GM19240 (cell line): ENCODE results near the gene FOXRED2.
"Not testable (repeated sequence)": the region's sequence is repeated elsewhere in the genome, so short reads cannot be mapped to it uniquely, and the experiment has no call there.

Experiments used
- DNase-seq: peaks from one replicate; pipeline ENCODE4 v3.0.0; 2011; ENCODE audit warnings: low spot score; ENCODE audit not compliant: insufficient read length

Gene FOXRED2

DNA sequence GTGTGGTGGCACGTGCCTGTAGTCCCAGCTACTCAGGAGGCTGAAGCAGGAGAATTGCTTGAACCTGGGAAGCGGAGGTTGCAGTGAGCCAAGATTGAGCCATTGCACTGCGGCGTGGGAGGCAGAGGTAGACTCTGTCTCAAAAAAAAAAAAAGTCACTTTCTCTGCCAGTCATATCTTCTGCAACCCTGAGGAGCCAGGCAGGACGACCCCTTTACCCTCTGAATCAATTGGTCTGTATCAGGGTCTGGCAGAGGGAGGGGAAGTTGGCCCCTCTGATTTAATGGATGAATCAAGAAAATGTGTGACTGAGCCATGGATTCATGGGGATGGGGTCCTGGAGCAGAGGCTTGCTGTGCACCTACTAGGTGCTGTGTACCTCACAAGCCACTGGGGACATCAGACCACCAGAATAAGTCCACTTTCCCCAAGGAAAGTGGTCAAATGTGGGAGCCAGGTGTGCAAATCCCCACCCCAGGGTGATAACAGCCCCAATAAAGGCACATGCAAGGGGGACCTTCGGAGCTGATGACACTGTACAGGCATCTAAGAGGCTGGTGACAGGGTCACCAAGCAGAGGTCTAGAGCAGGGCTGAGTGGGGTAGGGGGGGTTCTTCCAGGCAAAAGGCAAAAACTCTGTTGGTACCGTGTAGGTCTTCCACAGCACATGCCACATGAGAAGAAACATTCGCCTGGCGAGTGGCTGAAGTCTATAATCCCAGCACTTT is 54.4 kb downstream of the FOXRED2 start:
- no peak for DNase-seq

DNA sequence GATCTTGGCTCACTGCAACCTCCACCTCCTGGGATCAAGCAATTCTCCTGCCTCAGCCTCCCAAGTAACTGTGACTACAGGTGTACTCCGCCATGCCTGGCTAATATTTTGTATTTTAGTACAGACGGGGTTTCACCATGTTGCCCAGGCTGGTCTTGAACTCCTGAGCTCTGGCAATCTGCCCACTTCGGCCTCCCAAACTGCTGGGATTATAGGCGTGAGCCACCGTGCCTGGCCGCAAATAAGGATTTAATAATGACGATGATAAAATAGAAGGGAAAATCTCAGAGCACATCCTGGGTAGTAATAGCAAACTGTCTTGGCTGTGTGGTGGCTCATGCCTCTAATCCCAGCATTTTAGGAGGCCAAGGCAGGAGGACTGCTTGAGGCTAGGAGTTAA is 55.9 kb downstream of the FOXRED2 start:
- not testable (repeated sequence) for DNase-seq

DNA sequence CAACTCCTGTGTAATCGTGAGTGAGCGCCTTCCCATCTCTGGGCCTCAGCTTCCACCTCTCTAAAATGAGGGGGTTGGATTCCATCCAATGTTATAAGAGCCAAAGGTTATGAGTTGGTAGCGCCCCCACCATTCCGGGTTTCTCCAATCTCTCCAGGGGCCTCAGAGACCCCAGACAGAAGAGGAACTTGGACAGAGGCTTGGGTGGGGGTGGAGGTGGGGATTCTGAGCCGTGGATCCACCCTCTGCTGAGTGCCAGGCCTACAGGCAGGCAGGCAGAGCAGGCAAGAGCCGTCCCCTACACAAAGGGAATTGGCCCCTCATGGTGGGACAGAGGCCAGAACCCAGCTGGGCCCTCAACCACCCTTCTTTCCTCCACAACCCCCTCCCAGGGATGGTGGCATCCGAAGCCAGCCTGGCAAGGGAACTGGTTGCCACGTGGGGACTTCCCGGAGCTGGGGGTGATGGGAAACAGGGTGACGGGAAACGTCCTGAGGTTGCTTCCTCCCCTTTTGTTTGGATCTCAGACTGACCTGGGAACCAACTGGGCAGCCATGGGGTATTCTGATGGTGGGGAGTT is 57.2 kb downstream of the FOXRED2 start:
- DNase-seq, result no peak

DNA sequence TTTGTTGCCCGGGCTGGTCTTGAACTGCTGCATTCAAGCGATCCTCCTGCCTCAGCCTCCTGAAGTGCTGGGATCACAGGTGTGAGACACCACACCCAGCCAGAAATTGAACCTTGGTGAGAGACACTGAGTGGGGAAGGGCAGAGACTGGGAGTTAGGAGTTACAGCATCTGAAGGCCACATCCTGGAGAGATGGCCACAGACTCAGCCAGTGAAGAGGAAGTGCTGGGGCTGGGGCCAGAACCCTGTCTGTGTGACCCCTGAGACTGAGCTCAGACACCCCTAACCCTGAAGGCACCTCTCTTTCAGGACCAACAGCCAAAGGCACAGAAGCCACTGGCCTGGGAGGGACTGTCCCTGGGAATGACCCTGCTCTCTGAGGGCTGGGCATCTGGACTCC is 59.2 kb downstream of the FOXRED2 start:
- DNase-seq, result no peak

DNA sequence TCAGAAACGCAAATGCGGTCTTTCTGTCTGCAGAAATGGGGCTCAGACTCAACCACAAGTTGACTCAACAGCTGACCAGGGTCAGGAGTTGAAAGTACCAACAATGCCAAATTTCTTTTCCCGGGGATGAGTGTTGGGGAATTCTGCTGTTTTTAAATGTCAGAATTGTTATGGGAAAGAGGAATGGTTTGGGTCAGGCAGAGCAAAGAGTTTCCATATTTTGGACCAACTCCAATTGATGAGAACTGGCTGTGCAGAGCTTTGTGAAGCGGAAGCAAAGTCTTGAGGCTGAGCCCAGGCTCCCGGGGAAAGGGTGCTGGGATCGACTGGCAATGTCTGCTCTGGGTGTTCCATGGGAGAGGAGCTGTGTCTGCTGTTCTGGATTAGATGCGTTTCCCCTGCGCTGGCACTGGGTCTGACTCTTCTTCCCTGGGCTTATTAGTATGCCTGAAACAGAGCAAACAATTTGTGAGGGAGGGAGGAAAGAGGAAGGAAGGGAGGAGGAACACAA is 61.6 kb downstream of the FOXRED2 start:
- DNase-seq, result no peak

DNA sequence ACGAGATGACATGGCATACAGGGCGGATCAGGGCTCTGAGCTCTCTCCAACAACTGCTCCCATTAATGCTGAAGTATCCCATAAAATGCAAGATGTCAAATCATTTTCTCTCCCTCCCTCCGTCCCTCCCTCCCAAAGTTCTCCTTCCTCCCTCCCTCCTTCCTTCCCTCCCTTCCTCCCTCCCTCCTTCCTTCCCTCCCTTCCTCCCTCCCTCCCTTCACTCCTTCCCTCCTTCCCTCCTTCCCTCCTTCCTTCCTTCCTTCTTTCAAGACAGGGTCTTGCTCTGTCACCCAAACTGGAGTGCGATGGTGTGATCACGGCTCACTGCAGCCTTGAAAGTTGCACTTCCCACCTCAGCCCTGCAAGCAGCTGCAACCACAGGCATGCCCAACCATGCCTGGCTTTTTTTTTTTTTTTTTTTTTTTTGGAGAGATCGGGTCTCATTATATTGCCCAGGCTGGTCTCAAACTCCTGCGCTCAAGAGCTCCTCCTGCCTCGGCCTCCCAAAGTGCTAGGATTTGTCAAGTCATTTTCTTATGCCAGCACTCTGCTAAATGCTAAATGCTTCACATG is 63.6 kb downstream of the FOXRED2 start:
- no peak for DNase-seq

DNA sequence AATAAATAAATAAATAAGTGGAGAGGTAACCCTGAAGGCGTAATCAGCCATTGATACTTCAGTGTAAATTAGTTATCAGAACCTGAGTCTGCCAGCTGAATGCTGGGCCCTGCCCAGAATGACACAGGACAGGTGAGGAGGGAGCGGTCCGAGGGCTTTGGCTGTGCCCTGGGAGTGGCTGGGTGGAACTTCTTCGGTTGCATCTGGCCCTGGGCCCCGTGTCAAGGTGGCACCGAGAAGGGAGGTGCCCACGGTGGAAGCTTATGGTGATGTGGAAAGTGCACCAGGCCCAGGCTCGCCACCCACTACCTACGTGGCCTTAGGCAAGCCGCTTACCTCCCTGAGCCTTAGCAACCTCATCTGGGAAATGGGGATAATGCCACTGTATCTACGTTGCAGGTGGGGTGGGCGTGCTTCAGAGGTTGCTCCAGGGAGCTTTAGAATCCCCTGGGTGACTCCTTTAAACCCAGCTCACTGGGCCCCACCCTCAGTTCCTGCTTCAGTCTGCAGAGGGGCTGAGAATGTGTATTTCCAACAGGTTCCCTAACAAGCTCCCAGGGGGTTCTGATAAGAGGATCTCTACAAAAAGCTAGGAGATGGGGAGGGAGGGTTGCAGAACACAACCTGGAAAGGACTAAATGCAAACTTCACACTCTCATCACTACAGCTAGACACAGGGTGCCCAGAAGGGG is 64.2 kb downstream of the FOXRED2 start:
- no peak for DNase-seq

DNA sequence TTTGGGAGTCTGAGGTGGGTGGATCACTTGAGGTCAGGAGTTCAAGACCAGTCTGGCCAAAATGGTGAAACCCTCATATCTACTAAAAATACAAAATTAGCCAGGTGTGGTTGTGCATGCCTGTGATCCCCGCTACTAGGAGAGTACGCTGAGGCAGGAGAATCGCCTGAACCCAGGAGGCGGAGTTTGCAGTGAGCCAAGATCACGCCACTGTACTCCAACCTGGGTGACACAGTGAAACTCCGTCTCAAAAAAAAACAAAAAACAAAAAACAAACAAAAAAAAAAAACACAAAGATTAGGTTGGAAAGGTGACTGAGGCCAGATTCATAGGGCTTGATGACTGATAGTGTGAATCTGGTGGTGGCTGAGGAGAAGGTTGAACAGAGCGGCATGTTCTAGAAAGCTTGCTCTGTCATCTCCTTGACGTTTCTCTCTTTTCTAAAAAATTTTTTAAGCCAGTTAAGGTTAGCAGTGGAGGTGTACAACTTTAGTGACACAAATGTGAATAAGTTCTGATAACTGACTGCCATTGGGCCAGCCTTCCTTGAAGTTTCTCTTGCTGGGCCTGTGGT is 66.3 kb downstream of the FOXRED2 start:
- DNase-seq, result no peak

DNA sequence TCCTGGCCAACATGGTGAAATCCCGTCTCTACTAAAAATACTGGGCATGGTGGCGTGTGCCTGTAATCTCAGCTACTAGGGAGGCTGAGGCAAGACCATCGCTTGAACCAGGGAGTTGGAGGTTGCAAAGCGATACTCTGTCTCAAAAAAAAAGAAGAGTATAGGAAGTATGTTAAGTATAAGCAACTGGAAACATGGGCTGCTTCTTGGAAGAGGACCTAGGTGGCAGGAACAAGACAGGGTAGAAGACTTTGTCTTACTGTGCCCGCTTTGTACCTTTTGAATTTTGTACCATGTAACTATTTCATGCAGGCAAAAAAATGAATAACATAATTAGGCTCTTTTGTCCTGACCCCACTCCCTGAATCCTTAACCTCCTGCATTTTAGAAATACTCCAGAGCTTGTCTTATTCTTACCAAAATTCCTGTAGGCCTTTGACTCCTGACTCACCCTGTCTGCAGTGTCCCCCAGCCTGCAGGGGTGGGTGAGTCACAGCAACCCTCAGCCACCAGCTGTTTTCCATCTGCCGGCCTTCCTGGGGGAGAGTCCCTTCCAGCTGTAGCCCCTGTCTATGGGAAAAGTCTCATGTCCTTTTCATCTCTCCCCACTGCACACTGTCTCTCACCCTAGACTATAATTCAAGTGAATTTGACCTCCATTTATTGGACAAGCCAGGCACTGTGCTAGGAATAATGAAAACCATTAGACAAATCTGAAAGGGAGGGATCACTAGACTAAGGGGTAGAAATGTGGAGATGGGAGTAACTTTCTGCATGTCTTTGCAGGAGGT is 67.2 kb downstream of the FOXRED2 start:
- DNase-seq, result no peak
